H9 (cell line): ENCODE results near the gene ACTN4. TPM values are rescaled to one million over a fixed set of nuclear protein-coding genes. Genes with fewer than 3 reads are reported as not detected.

Experiments used
- DNase-seq: peaks from one replicate; pipeline ENCODE4 v3.0.0-alpha.2; 2017
- H2AFZ ChIP-seq: one replicate; pipeline ENCODE4 v1.6.1; 2013; ENCODE audit warnings: mild to moderate bottlenecking, low read length, control low read depth, moderate library complexity
- H2AK5ac ChIP-seq: 2 replicates; pipeline ENCODE4 v1.6.1; 2013; ENCODE audit warnings: low read length, control low read depth, mixed read lengths; ENCODE audit not compliant: insufficient read length
- H2BK120ac ChIP-seq: one replicate; pipeline ENCODE4 v1.6.1; 2013; ENCODE audit warnings: low read depth, mild to moderate bottlenecking, low read length, control low read depth, inconsistent platforms; ENCODE audit not compliant: poor library complexity, severe bottlenecking
- H2BK12ac ChIP-seq: 2 replicates; pipeline ENCODE4 v1.6.1; 2013; ENCODE audit warnings: low read length, control low read depth, mixed read lengths, low read depth; ENCODE audit not compliant: insufficient read length
- H2BK15ac ChIP-seq: 2 replicates; pipeline ENCODE4 v1.6.1; 2013; ENCODE audit warnings: low read depth, low read length, control low read depth
- H2BK20ac ChIP-seq: one replicate; pipeline ENCODE4 v1.6.1; 2013; ENCODE audit warnings: low read depth, mild to moderate bottlenecking, low read length, control low read depth, inconsistent platforms; ENCODE audit not compliant: poor library complexity, severe bottlenecking
- H2BK5ac ChIP-seq: 2 replicates; pipeline ENCODE4 v1.6.1; 2013; ENCODE audit warnings: low read length, control low read depth, mixed read lengths; ENCODE audit not compliant: insufficient read length
- H3K14ac ChIP-seq: 2 replicates; pipeline ENCODE4 v1.6.1; 2013; ENCODE audit warnings: low read length, control low read depth; ENCODE audit not compliant: insufficient read depth
- H3K18ac ChIP-seq: 2 replicates; pipeline ENCODE4 v1.6.1; 2013; ENCODE audit warnings: low read depth, mild to moderate bottlenecking, mixed read lengths, low read length, control low read depth; ENCODE audit not compliant: insufficient read length
- H3K23ac ChIP-seq: 2 replicates; pipeline ENCODE4 v1.6.1; 2013; ENCODE audit warnings: low read length, control low read depth, mixed read lengths, low read depth; ENCODE audit not compliant: insufficient read length
- H3K23me2 ChIP-seq: 2 replicates; pipeline ENCODE4 v1.6.1; 2013; ENCODE audit warnings: low read depth, mild to moderate bottlenecking, mixed read lengths, low read length, control low read depth; ENCODE audit not compliant: insufficient read length, poor library complexity, severe bottlenecking
- H3K27ac ChIP-seq: 2 replicates; pipeline ENCODE4 v1.5.1; 2013; ENCODE audit warnings: low read length, control low read depth, mixed read lengths, low read depth; ENCODE audit not compliant: insufficient read length
- H3K27me3 ChIP-seq: 2 replicates; pipeline ENCODE4 v1.6.1; 2013; ENCODE audit warnings: low read length, control low read depth, inconsistent platforms; ENCODE audit not compliant: insufficient read depth
- H3K4ac ChIP-seq: 2 replicates; pipeline ENCODE4 v1.6.1; 2013; ENCODE audit warnings: low read depth, mild to moderate bottlenecking, control low read depth, inconsistent platforms, low read length, moderate library complexity
- H3K4me1 ChIP-seq: 2 replicates; pipeline ENCODE4 v1.6.1; 2013; ENCODE audit warnings: low read length, control low read depth, inconsistent platforms; ENCODE audit not compliant: insufficient read depth
- H3K4me2 ChIP-seq: 2 replicates; pipeline ENCODE4 v1.6.1; 2013; ENCODE audit warnings: low read length, control low read depth, mixed read lengths; ENCODE audit not compliant: insufficient read length, insufficient read depth
- H3K56ac ChIP-seq: 2 replicates; pipeline ENCODE4 v1.6.1; 2013; ENCODE audit warnings: low read depth, mild to moderate bottlenecking, mixed read lengths, low read length, control low read depth; ENCODE audit not compliant: insufficient read length
- H3K79me1 ChIP-seq: 2 replicates; pipeline ENCODE4 v1.6.1; 2013; ENCODE audit warnings: low read depth, mild to moderate bottlenecking, moderate library complexity, low read length, control low read depth, inconsistent platforms; ENCODE audit not compliant: insufficient read depth, poor library complexity, severe bottlenecking
- H3K79me2 ChIP-seq: 2 replicates; pipeline ENCODE4 v1.6.1; 2013; ENCODE audit warnings: low read length, control low read depth, inconsistent platforms; ENCODE audit not compliant: insufficient read depth
- H3K9ac ChIP-seq: 2 replicates; pipeline ENCODE4 v1.6.1; 2013; ENCODE audit warnings: low read length, control low read depth, mixed read lengths; ENCODE audit not compliant: insufficient read length; ENCODE audit errors: extremely low read depth
- H3K9me3 ChIP-seq: one replicate; pipeline ENCODE4 v1.6.1; 2013; ENCODE audit warnings: low read depth, low read length, inconsistent platforms; ENCODE audit not compliant: control insufficient read depth
- H3T11ph ChIP-seq: one replicate; pipeline ENCODE4 v1.6.1; 2013; ENCODE audit warnings: mild to moderate bottlenecking, low read length, control low read depth, inconsistent platforms
- H4K20me1 ChIP-seq: one replicate; pipeline ENCODE4 v1.6.1; 2013; ENCODE audit not compliant: control insufficient read depth, insufficient read length, insufficient read depth
- H4K5ac ChIP-seq: 2 replicates; pipeline ENCODE4 v1.6.1; 2013; ENCODE audit warnings: low read depth, mild to moderate bottlenecking, mixed read lengths, low read length, control low read depth; ENCODE audit not compliant: insufficient read length
- H4K8ac ChIP-seq: replicated peaks from 2 replicates; pipeline ENCODE4 v1.6.1; 2013; ENCODE audit warnings: low read length, control low read depth, mixed read lengths, low read depth; ENCODE audit not compliant: insufficient read length
- H4K91ac ChIP-seq: 2 replicates; pipeline ENCODE4 v1.6.1; 2013; ENCODE audit warnings: low read depth, mild to moderate bottlenecking, moderate library complexity, mixed read lengths, low read length, control low read depth; ENCODE audit not compliant: insufficient read length
- H3K27ac Mint-ChIP-seq, 3 experiments: 2 replicates in 2 of 3; 3 replicates in 1 of 3; pipeline ENCODE4 v1.8.0; 2020 to 2021; ENCODE audit warnings: mixed read lengths in 3 of 3, mild to moderate bottlenecking in 1 of 3, moderate library complexity in 1 of 3
- H3K27me3 Mint-ChIP-seq: 2 replicates; pipeline ENCODE4 v1.8.0; 2021; ENCODE audit warnings: low read depth, mild to moderate bottlenecking, moderate library complexity, mixed read lengths
- H3K36me3 Mint-ChIP-seq, 3 experiments: 2 replicates in 2 of 3; 3 replicates in 1 of 3; pipeline ENCODE4 v1.8.0; 2020 to 2021; ENCODE audit warnings: low read depth in 3 of 3, mixed read lengths in 3 of 3; ENCODE audit not compliant: insufficient read depth in 1 of 3
- H3K4me1 Mint-ChIP-seq, 2 experiments: 2 replicates each; pipeline ENCODE4 v1.8.0; 2020; ENCODE audit warnings: mixed read lengths in 2 of 2
- H3K4me3 Mint-ChIP-seq, 2 experiments: 2 replicates in 1 of 2; 3 replicates in 1 of 2; pipeline ENCODE4 v1.8.0; 2020 to 2021; ENCODE audit warnings: mild to moderate bottlenecking in 2 of 2, mixed read lengths in 2 of 2, moderate library complexity in 1 of 2
- H3K9me3 Mint-ChIP-seq, 2 experiments: 2 replicates in 1 of 2; 3 replicates in 1 of 2; pipeline ENCODE4 v1.8.0; 2020; ENCODE audit warnings: mild to moderate bottlenecking in 2 of 2, mixed read lengths in 2 of 2, moderate library complexity in 1 of 2
- WGBS: extraction: QIAGEN DNeasy Blood & Tissue Kit; methylation state at CpG from one replicate; pipeline ENCODE4 v1.1.7; 2013; ENCODE audit warnings: missing lambda C conversion rate, low lambda C conversion rate, mixed read lengths; ENCODE audit not compliant: insufficient read length; ENCODE audit errors: extremely low coverage; 5-methylcytosine and 5-hydroxymethylcytosine counted together
- total RNA-seq: library from RNA; stranded (reverse); gene quantifications from 2 replicates; pipeline ENCODE4 v1.2.1, GENCODE V29; 2021
- TF ChIP-seq, protein P1 (sequence below): fragments of 200-600 bp; sonication (generic); conservative IDR thresholded peaks from 3 replicates; pipeline ENCODE4 v1.8.0; 2021; ENCODE audit warnings: antibody characterized with exemption, mild to moderate bottlenecking

Gene ACTN4
- total RNA-seq, 1 experiment from 2014 or later, result 369 TPM

DNA sequence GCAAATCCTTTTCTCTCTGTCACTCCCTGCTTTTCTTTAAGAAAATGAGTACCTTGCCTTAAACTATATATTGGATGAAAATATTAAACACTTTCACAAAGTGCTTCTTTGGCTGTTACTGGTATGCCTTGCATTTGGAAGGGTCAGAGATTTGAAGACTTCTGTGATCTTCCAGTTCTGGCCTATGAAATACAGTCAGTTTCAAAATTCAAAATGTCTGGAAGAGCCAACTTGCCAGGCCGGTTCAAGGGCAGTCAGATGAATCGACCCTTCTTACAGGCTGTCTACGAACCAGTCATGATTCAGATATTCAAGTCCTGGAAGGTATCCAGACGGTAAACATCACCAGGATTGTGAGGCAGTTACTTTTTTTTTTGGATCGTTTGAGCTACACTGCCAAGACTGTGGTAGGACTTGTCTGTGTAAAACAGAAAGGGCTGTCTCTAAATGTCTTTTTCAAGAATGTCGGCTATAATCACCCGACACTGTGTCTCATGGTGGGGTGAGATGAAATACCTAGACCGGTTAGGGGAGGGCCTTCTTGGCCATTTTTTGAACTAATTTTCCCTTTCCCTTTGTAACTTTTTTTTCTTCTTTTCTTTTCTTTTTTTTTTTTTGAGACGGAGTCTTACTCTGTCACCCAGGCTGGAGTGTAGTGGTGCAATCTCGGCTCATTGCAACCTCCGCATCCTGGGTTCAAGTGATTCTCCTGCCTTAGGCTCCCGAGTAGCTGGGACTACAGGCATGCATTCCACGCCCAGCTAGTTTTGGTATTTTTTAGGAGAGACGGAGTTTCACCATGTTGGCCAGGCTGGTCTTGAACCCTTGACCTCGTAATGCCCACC lies 11.2 kb downstream of the ACTN4 start:
- Mint-ChIP-seq H3K4me3 (no peak overlapping the region), H3K4me1 (peaks cover 73 to 77% of the 10 kb centered on the region in 2 experiments), H3K9me3 (peaks cover 0 to 2% of the 10 kb centered on the region in 2 experiments; a peak in 1 of 5 replicates), H3K36me3 (peaks cover 18 to 32% (median 28%) of the 10 kb centered on the region in 3 experiments; a peak in 6 of 7 replicates), H3K27me3 (no peaks in the 10 kb centered on the region), H3K27ac (peak overlapping the region; percentile 77 to 85 (median 79); a peak in 6 of 7 replicates)
- Histone ChIP-seq H3K56ac (no peak overlapping the region), H3K79me2 (peaks cover 67% of the 10 kb centered on the region), H3K27ac (no peak overlapping the region), H2AFZ (no peak overlapping the region), H2AK5ac (no peak overlapping the region), H3K18ac (no peak overlapping the region), H3K9ac (peak overlapping the region; percentile 28), H2BK120ac (peak overlapping the region; percentile 79), H3K4me2 (no peak overlapping the region), H3K27me3 (no peaks in the 10 kb centered on the region), H2BK15ac (no peak overlapping the region), H4K5ac (no peak overlapping the region), H3K79me1 (peaks cover 4% of the 10 kb centered on the region), H3K4ac (no peak overlapping the region), H3K23ac (no peak overlapping the region), H3T11ph (no peak overlapping the region), H4K20me1 (no peaks in the 10 kb centered on the region), H3K14ac (no peak overlapping the region), H4K8ac (no peak overlapping the region), H2BK20ac (no peak overlapping the region), H4K91ac (no peak overlapping the region), H2BK12ac (no peak overlapping the region), H3K4me1 (peaks cover 32% of the 10 kb centered on the region), H3K23me2 (peaks cover 3% of the 10 kb centered on the region), H2BK5ac (no peak overlapping the region), H3K9me3 (no peaks in the 10 kb centered on the region)
- TF ChIP-seq, protein P1, sequence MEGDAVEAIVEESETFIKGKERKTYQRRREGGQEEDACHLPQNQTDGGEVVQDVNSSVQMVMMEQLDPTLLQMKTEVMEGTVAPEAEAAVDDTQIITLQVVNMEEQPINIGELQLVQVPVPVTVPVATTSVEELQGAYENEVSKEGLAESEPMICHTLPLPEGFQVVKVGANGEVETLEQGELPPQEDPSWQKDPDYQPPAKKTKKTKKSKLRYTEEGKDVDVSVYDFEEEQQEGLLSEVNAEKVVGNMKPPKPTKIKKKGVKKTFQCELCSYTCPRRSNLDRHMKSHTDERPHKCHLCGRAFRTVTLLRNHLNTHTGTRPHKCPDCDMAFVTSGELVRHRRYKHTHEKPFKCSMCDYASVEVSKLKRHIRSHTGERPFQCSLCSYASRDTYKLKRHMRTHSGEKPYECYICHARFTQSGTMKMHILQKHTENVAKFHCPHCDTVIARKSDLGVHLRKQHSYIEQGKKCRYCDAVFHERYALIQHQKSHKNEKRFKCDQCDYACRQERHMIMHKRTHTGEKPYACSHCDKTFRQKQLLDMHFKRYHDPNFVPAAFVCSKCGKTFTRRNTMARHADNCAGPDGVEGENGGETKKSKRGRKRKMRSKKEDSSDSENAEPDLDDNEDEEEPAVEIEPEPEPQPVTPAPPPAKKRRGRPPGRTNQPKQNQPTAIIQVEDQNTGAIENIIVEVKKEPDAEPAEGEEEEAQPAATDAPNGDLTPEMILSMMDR, result no peak
- no CpG with 5 or more reads among the region's 15 CpGs for WGBS
- no peak for DNase-seq
